VCaP (cell line): ENCODE results near the gene UBAC2.

Experiments
- H3K27ac ChIP-seq: fragments of 450-650 bp; 2 replicates; pipeline ENCODE4 v1.5.1; 2017
- TF ChIP-seq, protein P1 (sequence below): fragments of 450-650 bp; conservative IDR thresholded peaks from 2 replicates; pipeline ENCODE4 v1.5.1; 2017; ENCODE audit warnings: mild to moderate bottlenecking, moderate library complexity

The UBAC2 gene

DNA sequence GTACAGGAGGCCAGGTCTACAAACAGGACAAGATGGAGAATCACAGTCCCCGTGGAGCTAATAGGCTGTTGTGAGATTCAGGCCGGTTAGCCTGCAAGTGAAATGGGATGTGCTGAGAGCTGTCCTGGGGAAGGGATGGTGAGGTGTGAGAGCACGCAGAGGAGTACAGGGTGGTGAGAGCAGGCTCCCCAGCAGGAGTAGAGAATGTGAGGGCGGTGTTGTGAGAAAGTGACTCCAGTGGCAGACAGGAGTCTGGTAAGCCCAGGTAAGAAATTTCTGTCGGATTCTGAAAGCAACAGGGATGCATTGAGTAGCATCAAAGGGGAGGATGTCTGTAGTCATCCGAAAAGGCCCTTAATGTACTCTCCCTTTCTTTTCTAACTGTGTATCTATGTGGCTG, 157.3 kb downstream of the UBAC2 start:
- TF ChIP-seq, protein P1, sequence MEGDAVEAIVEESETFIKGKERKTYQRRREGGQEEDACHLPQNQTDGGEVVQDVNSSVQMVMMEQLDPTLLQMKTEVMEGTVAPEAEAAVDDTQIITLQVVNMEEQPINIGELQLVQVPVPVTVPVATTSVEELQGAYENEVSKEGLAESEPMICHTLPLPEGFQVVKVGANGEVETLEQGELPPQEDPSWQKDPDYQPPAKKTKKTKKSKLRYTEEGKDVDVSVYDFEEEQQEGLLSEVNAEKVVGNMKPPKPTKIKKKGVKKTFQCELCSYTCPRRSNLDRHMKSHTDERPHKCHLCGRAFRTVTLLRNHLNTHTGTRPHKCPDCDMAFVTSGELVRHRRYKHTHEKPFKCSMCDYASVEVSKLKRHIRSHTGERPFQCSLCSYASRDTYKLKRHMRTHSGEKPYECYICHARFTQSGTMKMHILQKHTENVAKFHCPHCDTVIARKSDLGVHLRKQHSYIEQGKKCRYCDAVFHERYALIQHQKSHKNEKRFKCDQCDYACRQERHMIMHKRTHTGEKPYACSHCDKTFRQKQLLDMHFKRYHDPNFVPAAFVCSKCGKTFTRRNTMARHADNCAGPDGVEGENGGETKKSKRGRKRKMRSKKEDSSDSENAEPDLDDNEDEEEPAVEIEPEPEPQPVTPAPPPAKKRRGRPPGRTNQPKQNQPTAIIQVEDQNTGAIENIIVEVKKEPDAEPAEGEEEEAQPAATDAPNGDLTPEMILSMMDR: no peak
- H3K27ac ChIP-seq: no peak overlapping the region

DNA sequence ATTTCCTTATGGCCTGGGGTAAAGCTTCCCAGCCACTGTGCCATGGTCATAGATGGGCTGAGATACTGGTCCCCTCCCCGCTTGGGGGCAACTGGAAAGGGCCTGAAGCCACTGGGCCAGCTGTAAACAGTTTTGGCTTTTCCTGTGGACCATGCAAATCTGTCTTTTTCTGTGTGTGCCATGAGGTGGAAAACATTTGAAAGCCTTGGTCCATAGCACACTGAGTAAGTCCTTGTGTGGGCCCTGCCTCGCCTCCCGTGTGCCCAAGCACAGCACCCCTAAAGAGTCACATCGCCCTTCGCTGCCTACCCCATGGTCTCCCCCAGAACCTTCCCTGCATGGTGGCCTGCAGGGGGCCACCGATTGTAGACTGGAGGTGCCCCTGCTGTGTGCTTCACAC, 158.9 kb downstream of the UBAC2 start:
- TF ChIP-seq, protein P1: no peak
- H3K27ac ChIP-seq: no peak overlapping the region

DNA sequence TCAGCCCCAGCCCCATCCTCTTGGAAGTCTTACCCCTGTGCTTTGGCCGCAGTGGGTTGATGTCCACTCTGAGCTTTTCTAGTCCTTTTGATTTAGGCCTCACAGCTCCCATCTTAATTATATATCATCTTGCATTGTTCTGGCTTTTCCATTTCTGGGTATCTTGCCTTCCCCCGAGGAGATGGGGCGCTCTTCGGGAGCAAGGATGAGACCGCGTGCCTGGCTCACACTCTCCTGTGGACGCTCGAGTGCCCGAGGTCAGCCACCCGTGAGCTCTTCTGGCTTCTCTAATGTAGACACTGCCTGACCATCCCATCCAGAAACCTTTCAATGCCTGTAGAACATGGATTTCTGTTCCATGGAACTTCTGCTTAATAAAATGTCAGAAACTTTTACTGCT, 160.0 kb downstream of the UBAC2 start:
- TF ChIP-seq, protein P1: no peak
- no peak overlapping the region for H3K27ac ChIP-seq

DNA sequence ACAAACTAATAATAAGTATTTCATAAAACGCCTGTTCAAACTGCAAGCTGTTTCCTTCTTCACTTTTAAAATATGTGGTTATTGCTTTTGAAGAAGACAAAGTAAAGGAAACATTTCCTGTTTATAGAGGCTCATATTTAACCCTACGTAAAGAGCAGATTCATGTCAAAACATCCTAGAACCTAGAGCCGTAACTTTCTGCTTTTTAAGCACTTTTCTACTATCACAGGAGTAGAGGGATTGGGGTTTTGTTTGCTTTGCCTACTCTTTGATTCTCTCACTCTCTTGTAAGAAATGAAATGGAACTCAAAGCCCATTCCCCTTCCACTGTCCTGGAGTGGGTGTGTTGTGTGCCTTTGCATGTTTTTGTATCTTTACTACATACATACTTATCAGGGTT, 160.5 kb downstream of the UBAC2 start:
- TF ChIP-seq, protein P1: no peak
- H3K27ac ChIP-seq: no peak overlapping the region

DNA sequence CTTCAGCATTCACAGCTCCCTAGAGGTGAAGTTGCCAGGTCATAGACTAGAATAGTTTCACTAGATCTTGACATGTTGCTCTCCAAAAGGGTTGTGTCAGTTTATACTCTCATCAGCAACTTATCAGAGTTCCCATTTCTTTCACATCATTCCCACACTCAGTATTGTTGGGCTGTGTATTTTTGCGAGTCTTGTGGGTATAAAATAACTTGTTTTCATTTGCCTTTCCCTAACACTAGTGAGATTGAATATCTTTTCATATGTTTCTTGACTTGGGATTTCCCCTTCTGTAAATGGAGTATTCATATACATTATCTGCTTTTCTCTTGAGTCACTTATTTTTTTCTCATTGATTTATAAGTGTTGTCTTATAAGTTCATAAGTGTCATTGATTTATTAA, 161.7 kb downstream of the UBAC2 start:
- TF ChIP-seq, protein P1: no peak

DNA sequence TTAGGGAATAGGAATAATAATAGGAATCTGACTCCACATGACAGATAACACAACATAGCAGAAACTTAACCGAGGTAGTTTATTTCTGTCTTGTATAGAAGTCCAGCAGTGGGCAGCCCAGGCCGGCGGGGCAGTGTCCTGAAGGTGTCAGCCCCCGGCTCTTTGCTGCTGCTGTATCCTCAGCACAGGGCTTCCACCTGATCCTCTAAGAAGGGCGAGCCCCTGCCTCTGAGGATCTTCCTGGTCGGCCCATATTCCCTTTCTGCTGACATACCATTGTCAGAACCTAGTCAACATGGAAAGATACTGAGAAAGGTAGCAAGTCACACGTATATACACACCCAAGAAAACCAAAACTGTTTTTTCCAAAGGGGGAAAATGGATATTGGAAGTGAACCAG, 162.7 kb downstream of the UBAC2 start:
- TF ChIP-seq, protein P1: no peak
- peak overlapping the region; percentile 34 for H3K27ac ChIP-seq

More for the DNA sequence above, 161.7 kb downstream of the UBAC2 start:
- H3K27ac ChIP-seq: no peak overlapping the region

DNA sequence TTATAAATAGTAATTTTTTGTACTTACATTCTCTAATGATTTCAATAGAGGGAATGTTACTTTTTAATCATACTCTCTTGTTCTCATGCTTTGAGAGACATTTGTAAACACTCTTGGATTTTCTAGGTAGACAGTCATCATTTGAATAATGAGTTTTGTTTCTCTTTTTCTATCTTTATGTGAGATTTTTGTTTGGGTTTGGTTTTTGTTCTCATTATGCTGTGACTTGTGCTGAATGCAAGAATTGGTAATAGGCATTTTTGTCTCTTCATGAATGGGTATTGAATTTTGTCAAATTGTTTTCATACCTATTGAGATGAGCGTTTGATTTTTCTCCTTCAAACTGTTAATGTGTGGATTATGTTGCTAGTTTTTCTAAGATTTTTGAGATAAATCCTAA, 163.3 kb downstream of the UBAC2 start:
- TF ChIP-seq, protein P1: no peak
- H3K27ac ChIP-seq: peak overlapping the region; percentile 34
